Small intestine (tissue), 7 donors: Measurements from ENCODE around the gene CCBE1. TPM values are rescaled to one million over a fixed set of nuclear protein-coding genes. Genes with fewer than 3 reads are reported as not detected.

Experiments
- DNase-seq, 2 donors: peaks; one replicate each; pipeline versions ENCODE4 v3.0.0 to v3.0.0-alpha.2; 2013
- FAIRE-seq: peaks from 2 replicates; lab custom pipeline; 2012; peaks lifted over from hg19 to GRCh38; lab: Jason Lieb, UNC
- H3K27ac ChIP-seq, 3 donors: one replicate each; pipeline ENCODE4 v1.5.1; 2013; ENCODE audit warnings: low read length in 2 of 3, mild to moderate bottlenecking in 2 of 3, control low read depth in 1 of 3, inconsistent platforms in 1 of 3, low read depth in 1 of 3, moderate library complexity in 1 of 3
- H3K27me3 ChIP-seq, 3 donors: one replicate each; pipeline ENCODE4 v1.6.1; 2013; ENCODE audit warnings: low read length in 3 of 3, inconsistent platforms in 1 of 3; ENCODE audit not compliant: control insufficient read depth in 3 of 3, insufficient read depth in 3 of 3
- H3K36me3 ChIP-seq, 3 donors: one replicate each; pipeline ENCODE4 v1.6.1; 2013; ENCODE audit warnings: low read length in 3 of 3, inconsistent platforms in 1 of 3, low read depth in 1 of 3, mild to moderate bottlenecking in 1 of 3, moderate library complexity in 1 of 3; ENCODE audit not compliant: control insufficient read depth in 3 of 3, insufficient read depth in 2 of 3
- H3K4me1 ChIP-seq, 3 donors: one replicate each; pipeline ENCODE4 v1.6.1; 2013; ENCODE audit warnings: low read length in 2 of 3, inconsistent platforms in 1 of 3, low read depth in 1 of 3, mild to moderate bottlenecking in 1 of 3, moderate library complexity in 1 of 3; ENCODE audit not compliant: control insufficient read depth in 3 of 3, insufficient read depth in 2 of 3
- H3K4me3 ChIP-seq, 3 donors: one replicate each; pipeline ENCODE4 v1.5.1; 2013; ENCODE audit warnings: low read length in 3 of 3, control low read depth in 1 of 3, inconsistent platforms in 1 of 3, low read depth in 1 of 3, mild to moderate bottlenecking in 1 of 3, moderate library complexity in 1 of 3
- H3K9me3 ChIP-seq, 2 donors: one replicate each; pipeline ENCODE4 v1.6.1; 2013; ENCODE audit warnings: low read depth in 1 of 2, low read length in 1 of 2; ENCODE audit not compliant: control insufficient read depth in 2 of 2, insufficient read depth in 1 of 2
- WGBS, 3 donors: extraction: QIAGEN DNeasy Blood & Tissue Kit; methylation state at CpG; one replicate each; pipeline ENCODE4 v1.1.7; 2013; 5-methylcytosine and 5-hydroxymethylcytosine counted together
- polyA plus RNA-seq, 4 donors: library from polyadenylated mRNA; stranded (reverse) in 3 of 4; unstranded in 1 of 4; fragments of 200-250 nt in 3 of 4; fragments of 120-200 nt in 1 of 4; gene quantifications; one replicate each; pipeline versions ENCODE4 v1.2.1 to v1.2.3, GENCODE V29; 2013
- donor health status: healthy with polysubstance abuse.
- donor health status: control.
- donor health status: control.
- donor health status: Bipolar disorder and iron deficiency.
- donor health status: healthy.

The CCBE1 gene
- polyA plus RNA-seq, 4 donors: 0.27 to 1.3 (median 0.54) TPM; not detected in 1

GRCh38 chr18:59699750-59700534, 2.7 kb upstream of the CCBE1 start:
- Histone ChIP-seq H3K27ac (no peak overlapping the region), H3K4me3 (no peak overlapping the region), H3K27me3 (peaks cover 0 to 39% (median 5%) of the 10 kb centered on the region in 3 donors), H3K36me3 (no peaks in the 10 kb centered on the region), H3K4me1 (peaks cover 0 to 18% (median 7%) of the 10 kb centered on the region in 3 donors), H3K9me3 (no peaks in the 10 kb centered on the region)
- FAIRE-seq (no peak), DNase-seq (no peak)
- 54 to 75% (median 59%) methylated on average over 8 of the region's 8 CpGs for WGBS, 3 donors

GRCh38 chr18:59699061-59699460, 1.8 kb upstream of the CCBE1 start:
- Histone ChIP-seq H3K36me3 (no peaks in the 10 kb centered on the region), H3K4me1 (peaks cover 0 to 18% (median 7%) of the 10 kb centered on the region in 3 donors), H3K9me3 (no peaks in the 10 kb centered on the region), H3K27ac (no peak overlapping the region), H3K4me3 (no peak overlapping the region), H3K27me3 (peaks cover 0 to 43% (median 5%) of the 10 kb centered on the region in 3 donors)
- WGBS, 3 donors: 88 to 89% (median 88%) methylated on average over 1 of the region's 1 CpG
- FAIRE-seq: no peak
- no peak for DNase-seq

DNA sequence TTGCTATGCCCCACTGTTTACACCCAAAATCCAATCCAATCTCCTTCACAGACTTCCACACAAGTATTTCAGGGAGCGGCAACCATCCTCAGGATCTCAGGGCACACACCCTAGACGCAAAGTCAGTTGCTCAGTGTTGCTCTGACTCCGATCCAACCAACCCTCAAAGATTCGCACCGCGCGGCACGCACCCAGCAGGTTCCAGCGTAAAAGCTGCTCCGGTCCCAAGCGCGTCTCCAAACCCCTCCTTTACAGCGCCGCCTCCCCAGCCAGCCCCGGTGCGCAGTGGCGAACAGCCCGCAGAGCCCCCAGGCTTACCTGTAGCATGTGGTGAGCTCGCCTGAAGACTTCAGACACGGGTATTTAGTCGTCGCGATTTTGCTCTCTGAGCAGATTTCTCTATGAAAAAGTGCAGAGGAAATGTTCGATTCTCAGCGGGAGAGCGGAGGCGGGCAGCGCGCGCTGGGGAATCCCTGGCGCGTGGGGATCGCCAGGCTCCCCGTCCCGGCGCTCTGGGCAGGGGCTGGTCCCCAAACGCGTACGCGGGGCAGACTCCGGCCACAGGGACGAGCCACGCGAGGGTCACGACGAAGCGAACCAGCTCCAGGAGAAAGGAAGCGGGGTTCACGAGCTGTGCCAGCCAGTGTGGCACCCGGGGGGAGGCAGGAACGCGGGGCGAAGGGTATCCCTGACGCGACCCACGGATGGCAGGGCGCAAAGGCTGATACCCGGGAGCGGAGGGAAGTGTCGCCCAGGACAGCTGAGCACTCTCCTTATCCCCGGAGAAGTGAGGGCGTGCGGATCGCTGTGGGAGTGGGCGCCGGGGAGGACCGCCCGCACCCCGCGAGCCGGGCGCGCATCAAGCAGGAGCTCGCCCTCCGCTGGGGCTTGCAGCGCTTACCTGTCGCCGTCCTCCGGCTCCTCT, 650 bp downstream of the CCBE1 start:
- no peaks in the 10 kb centered on the region for H3K9me3 ChIP-seq
- no peaks in the 10 kb centered on the region for H3K36me3 ChIP-seq
- H3K4me3 ChIP-seq: peak overlapping the region in 2 of 3 donors; percentile 46 to 57
- DNase-seq: peak in 1 of 2 donors; percentile 36
- no peak overlapping the region for H3K27ac ChIP-seq
- H3K27me3 ChIP-seq: peaks cover 0 to 45% (median 5%) of the 10 kb centered on the region in 3 donors
- H3K4me1 ChIP-seq: peaks cover 0 to 18% (median 7%) of the 10 kb centered on the region in 3 donors
- WGBS, 3 donors: 1 to 3% (median 3%) methylated on average over 72 to 79 of the region's 79 CpGs
- FAIRE-seq: no peak

GRCh38 chr18:59695551-59695950, 1.7 kb downstream of the CCBE1 start:
- no peaks in the 10 kb centered on the region for H3K36me3 ChIP-seq
- peaks cover 0 to 18% (median 7%) of the 10 kb centered on the region in 3 donors for H3K4me1 ChIP-seq
- no peak overlapping the region for H3K27ac ChIP-seq
- H3K9me3 ChIP-seq: no peaks in the 10 kb centered on the region
- FAIRE-seq (no peak), DNase-seq (no peak)
- no peak overlapping the region for H3K4me3 ChIP-seq
- WGBS, 3 donors: 55 to 71% (median 67%) methylated on average over 8 of the region's 8 CpGs
- H3K27me3 ChIP-seq: peaks cover 0 to 49% (median 5%) of the 10 kb centered on the region in 3 donors

- peaks cover 0 to 54% (median 5%) of the 10 kb centered on the region in 3 donors for H3K27me3 ChIP-seq
- H3K27ac ChIP-seq: no peak overlapping the region
- H3K9me3 ChIP-seq: no peaks in the 10 kb centered on the region
- peaks cover 0 to 15% (median 5%) of the 10 kb centered on the region in 3 donors for H3K4me1 ChIP-seq
- no peaks in the 10 kb centered on the region for H3K36me3 ChIP-seq
- FAIRE-seq (no peak), DNase-seq (no peak)
- 68 to 72% (median 71%) methylated on average over 4 of the region's 4 CpGs for WGBS, 3 donors
- no peak overlapping the region for H3K4me3 ChIP-seq
Observed at GRCh38 chr18:59694824-59695223, 2.4 kb downstream of the CCBE1 start.

DNA sequence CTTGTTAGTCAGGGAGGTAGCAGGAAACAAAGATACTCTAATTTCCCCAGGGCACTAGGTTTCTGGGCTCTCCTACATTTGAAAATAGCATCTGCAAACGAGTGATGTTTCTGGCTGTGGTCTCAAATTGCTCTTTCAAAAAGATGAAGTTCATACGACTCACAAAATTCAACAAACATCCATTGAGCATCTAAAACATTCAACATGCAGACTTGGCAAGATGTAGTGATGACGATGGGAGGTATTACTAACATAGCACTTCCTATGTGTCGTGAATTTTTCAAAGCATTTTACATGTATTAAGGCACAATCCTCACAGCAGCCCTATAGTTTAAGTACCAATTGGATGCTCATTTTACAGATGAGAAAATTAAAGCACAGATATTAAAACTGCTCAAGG, 5.2 kb downstream of the CCBE1 start:
- 59 to 74% (median 64%) methylated on average over 4 of the region's 4 CpGs for WGBS, 3 donors
- Histone ChIP-seq H3K36me3 (no peaks in the 10 kb centered on the region), H3K27ac (no peak overlapping the region), H3K4me1 (peaks cover 0 to 7% (median 2%) of the 10 kb centered on the region in 3 donors), H3K27me3 (peaks cover 2 to 41% (median 5%) of the 10 kb centered on the region in 3 donors), H3K9me3 (no peaks in the 10 kb centered on the region), H3K4me3 (no peak overlapping the region)
- no peak for DNase-seq
- FAIRE-seq: no peak

- DNase-seq (no peak), FAIRE-seq (no peak)
- H3K4me1 ChIP-seq: peaks cover 0 to 2% (median under 1%) of the 10 kb centered on the region in 3 donors
- H3K9me3 ChIP-seq: no peaks in the 10 kb centered on the region
- no peak overlapping the region for H3K4me3 ChIP-seq
- peaks cover 0 to 31% (median 2%) of the 10 kb centered on the region in 3 donors for H3K27me3 ChIP-seq
- no peak overlapping the region for H3K27ac ChIP-seq
- no peaks in the 10 kb centered on the region for H3K36me3 ChIP-seq
Observed at GRCh38 chr18:59690996-59691395, 6.2 kb downstream of the CCBE1 start.
